HL-60 (cell line): ENCODE measurements around the gene SPTBN1.

ENCODE experiments used
- DNase-seq, 2 experiments: peaks; one replicate each; pipeline ENCODE4 v3.0.0-alpha.2; 2010 to 2020; ENCODE audit warnings: low read depth in 1 of 2, low spot score in 1 of 2
- H3K27ac ChIP-seq: fragments of 250-450 bp; sonication (Bioruptor Pico); replicated peaks from 2 replicates; pipeline ENCODE4 v1.5.1; 2020; ENCODE audit warnings: mild to moderate bottlenecking, moderate library complexity
- H3K27me3 ChIP-seq: fragments of 250-450 bp; sonication (Bioruptor Pico); 2 replicates; pipeline ENCODE4 v1.5.1; 2021; ENCODE audit warnings: mild to moderate bottlenecking, moderate library complexity; ENCODE audit not compliant: insufficient read depth, poor library complexity, severe bottlenecking
- H3K4me3 ChIP-seq: replicated peaks from 2 replicates; pipeline ENCODE4 v1.5.1; 2011; ENCODE audit warnings: mild to moderate bottlenecking, control low read depth, low read length; ENCODE audit not compliant: insufficient read depth
- GABPA ChIP-seq: IDR thresholded peaks from 2 replicates; pipeline ENCODE4 v1.6.1; 2012; ENCODE audit warnings: low read depth
- POLR2AphosphoS5 ChIP-seq: IDR thresholded peaks from 2 replicates; pipeline ENCODE4 v1.6.1; 2012; ENCODE audit warnings: low read depth
- SPI1 ChIP-seq: IDR thresholded peaks from 2 replicates; pipeline ENCODE4 v1.6.1; 2012; ENCODE audit warnings: low read depth, mild to moderate bottlenecking, borderline replicate concordance
- TF ChIP-seq, protein P1 (sequence below): IDR thresholded peaks from one replicate; pipeline ENCODE4 v1.5.1; 2011; ENCODE audit warnings: low read length, control low read depth, inconsistent platforms; ENCODE audit not compliant: insufficient read depth
- TF ChIP-seq, protein P2 (sequence below): IDR thresholded peaks from 2 replicates; pipeline ENCODE4 v1.6.1; 2012; ENCODE audit warnings: low read depth; ENCODE audit not compliant: insufficient replicate concordance

The SPTBN1 gene

DNA sequence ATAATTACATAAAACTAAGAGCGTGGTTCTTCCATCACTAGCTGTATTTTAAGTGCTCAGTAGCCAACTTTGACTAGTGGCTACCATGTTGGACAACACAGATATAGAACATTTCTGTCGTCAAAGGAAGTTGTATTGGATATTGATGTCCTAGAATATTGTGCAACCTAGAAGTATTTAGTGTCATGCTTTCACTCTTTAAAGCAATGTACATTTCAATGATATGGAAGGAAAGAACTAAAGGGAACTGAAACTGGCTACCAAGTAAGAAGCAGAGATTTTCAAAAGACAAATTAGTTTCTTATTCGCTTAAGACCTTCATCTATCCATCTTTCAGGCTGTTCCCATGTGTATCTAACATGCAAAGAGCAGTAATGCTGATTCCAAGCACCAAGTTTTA, 182.0 kb downstream of the SPTBN1 start:
- H3K27me3 ChIP-seq: no peaks in the 10 kb centered on the region
- TF ChIP-seq SPI1 (no peak), GABPA (no peak), POLR2AphosphoS5 (no peak)
- TF ChIP-seq, protein P1, sequence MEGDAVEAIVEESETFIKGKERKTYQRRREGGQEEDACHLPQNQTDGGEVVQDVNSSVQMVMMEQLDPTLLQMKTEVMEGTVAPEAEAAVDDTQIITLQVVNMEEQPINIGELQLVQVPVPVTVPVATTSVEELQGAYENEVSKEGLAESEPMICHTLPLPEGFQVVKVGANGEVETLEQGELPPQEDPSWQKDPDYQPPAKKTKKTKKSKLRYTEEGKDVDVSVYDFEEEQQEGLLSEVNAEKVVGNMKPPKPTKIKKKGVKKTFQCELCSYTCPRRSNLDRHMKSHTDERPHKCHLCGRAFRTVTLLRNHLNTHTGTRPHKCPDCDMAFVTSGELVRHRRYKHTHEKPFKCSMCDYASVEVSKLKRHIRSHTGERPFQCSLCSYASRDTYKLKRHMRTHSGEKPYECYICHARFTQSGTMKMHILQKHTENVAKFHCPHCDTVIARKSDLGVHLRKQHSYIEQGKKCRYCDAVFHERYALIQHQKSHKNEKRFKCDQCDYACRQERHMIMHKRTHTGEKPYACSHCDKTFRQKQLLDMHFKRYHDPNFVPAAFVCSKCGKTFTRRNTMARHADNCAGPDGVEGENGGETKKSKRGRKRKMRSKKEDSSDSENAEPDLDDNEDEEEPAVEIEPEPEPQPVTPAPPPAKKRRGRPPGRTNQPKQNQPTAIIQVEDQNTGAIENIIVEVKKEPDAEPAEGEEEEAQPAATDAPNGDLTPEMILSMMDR: no peak
- TF ChIP-seq, protein P2, sequence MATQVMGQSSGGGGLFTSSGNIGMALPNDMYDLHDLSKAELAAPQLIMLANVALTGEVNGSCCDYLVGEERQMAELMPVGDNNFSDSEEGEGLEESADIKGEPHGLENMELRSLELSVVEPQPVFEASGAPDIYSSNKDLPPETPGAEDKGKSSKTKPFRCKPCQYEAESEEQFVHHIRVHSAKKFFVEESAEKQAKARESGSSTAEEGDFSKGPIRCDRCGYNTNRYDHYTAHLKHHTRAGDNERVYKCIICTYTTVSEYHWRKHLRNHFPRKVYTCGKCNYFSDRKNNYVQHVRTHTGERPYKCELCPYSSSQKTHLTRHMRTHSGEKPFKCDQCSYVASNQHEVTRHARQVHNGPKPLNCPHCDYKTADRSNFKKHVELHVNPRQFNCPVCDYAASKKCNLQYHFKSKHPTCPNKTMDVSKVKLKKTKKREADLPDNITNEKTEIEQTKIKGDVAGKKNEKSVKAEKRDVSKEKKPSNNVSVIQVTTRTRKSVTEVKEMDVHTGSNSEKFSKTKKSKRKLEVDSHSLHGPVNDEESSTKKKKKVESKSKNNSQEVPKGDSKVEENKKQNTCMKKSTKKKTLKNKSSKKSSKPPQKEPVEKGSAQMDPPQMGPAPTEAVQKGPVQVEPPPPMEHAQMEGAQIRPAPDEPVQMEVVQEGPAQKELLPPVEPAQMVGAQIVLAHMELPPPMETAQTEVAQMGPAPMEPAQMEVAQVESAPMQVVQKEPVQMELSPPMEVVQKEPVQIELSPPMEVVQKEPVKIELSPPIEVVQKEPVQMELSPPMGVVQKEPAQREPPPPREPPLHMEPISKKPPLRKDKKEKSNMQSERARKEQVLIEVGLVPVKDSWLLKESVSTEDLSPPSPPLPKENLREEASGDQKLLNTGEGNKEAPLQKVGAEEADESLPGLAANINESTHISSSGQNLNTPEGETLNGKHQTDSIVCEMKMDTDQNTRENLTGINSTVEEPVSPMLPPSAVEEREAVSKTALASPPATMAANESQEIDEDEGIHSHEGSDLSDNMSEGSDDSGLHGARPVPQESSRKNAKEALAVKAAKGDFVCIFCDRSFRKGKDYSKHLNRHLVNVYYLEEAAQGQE: no peak
- no peak overlapping the region for H3K4me3 ChIP-seq
- no peak for DNase-seq
- no peak overlapping the region for H3K27ac ChIP-seq

DNA sequence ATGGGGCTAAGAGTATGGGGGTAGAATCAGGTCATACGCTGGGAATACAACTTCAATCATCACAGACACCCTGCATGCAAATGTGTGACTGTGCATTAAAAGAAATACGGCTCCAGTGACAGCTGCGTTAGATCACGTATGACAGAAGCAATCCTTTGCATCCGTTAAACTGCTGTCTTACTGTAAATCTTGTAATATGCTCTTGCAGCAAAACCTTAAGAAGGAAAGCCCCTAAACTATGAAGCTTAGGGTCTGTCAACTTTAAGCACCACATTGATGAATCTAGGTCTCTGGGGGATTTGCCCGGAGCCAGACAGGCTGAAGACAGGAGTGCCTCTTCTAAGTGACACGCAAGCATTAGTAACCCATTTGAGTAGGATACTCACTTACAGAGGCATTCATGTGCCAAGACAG, 182.7 kb downstream of the SPTBN1 start:
- Histone ChIP-seq H3K27ac (no peak overlapping the region), H3K4me3 (no peak overlapping the region), H3K27me3 (no peaks in the 10 kb centered on the region)
- no peak for TF ChIP-seq POLR2AphosphoS5
- TF ChIP-seq, protein P1: no peak
- TF ChIP-seq, protein P2: no peak
- no peak for TF ChIP-seq GABPA
- TF ChIP-seq SPI1: no peak
- DNase-seq: no peak

DNA sequence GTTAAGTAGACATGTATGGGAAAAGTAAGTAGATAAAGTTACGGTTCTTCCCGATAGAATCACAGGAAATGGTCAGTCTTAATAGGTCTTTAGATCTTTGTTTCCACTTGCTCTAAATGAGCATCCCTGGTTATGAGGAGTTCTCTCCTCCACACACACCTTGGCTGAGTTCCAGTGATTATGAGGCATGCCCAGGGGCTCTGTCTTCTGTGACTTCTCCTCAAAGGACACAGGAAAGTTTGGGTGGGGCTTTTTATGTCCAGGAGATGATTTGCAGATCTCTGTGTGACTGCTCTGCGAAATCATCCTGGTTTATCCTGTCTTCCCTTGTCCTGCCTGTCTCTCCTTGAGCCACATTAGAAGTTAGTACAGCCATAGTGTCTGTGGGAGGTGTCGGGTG, 183.5 kb downstream of the SPTBN1 start:
- DNase-seq: no peak
- Histone ChIP-seq H3K27ac (no peak overlapping the region), H3K27me3 (no peaks in the 10 kb centered on the region), H3K4me3 (no peak overlapping the region)
- TF ChIP-seq, protein P2: no peak
- TF ChIP-seq, protein P1: no peak
